ENCODE results near the gene BRAT1.

DNA sequence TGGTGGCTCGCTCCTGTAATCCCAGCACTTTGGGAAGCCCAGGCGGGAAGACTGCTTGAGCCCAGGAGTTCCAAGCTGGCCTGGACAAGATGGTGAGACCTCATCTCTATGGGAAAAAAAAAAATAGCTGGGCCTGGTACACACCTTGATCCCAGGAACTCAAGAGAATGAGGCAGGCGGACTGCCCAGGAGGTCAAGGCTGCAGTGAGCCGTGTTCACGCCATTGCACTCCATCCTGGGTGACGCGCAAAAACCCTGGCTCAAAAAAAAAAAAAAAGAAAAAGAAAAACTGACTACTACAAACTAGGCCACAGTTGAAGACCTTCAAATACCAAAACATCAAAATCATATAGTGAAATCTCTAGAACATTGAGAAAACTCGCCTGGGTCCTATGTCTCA is 3.9 kb downstream of the BRAT1 start:
- no peak for TF ChIP-seq CTCF (conservative IDR thresholded peaks at IDR 0.05; ENCODE audit: low read depth in 2 of 2)
- TF ChIP-seq EZH2phosphoT487 (IDR thresholded peaks at IDR 0.05; ENCODE audit: unreplicated experiment), result no peak
- no peak for TF ChIP-seq POLR2AphosphoS5 (IDR thresholded peaks at IDR 0.05; ENCODE audit: low read depth)
- no peak for TF ChIP-seq JUNB (IDR thresholded peaks at IDR 0.05; ENCODE audit: unreplicated experiment)
- no peak for TF ChIP-seq REST (IDR thresholded peaks at IDR 0.05; ENCODE audit: unreplicated experiment)
- TF ChIP-seq EZH2 (IDR thresholded peaks at IDR 0.05; ENCODE audit: low read depth, unreplicated experiment), result no peak
- TF ChIP-seq ETS1 (IDR thresholded peaks at IDR 0.05), result no peak
- TF ChIP-seq CREB1 (CRISPR knock-in tag; IDR thresholded peaks at IDR 0.05; ENCODE audit: low read depth), result no peak
- TF ChIP-seq STAT1 (IDR thresholded peaks at IDR 0.05; ENCODE audit: unreplicated experiment), result no peak
- no peak for TF ChIP-seq NANOG (IDR thresholded peaks at IDR 0.05; ENCODE audit: borderline replicate concordance)
- no peak for TF ChIP-seq ZNF114 (CRISPR knock-in tag; IDR thresholded peaks at IDR 0.05)
